PFSK-1 (cell line): ENCODE results near the gene GLP1R.

Source experiments
- FOXP2 ChIP-seq: optimal IDR thresholded peaks from 2 replicates; pipeline ENCODE3; 2011; ENCODE audit warnings: borderline replicate concordance, control low read depth, inconsistent platforms; ENCODE audit not compliant: insufficient read depth; ENCODE audit errors: extremely low read length, extremely low read depth
- POLR2AphosphoS5 ChIP-seq: IDR thresholded peaks from 2 replicates; pipeline ENCODE4 v1.6.1; 2012; ENCODE audit warnings: low read depth, mild to moderate bottlenecking, control low read depth, low read length, moderate library complexity
- SIN3A ChIP-seq: IDR thresholded peaks from 2 replicates; pipeline ENCODE4 v1.6.1; 2012; ENCODE audit warnings: mild to moderate bottlenecking, low read length, moderate library complexity, borderline replicate concordance; ENCODE audit not compliant: insufficient read depth
- TAF1 ChIP-seq: IDR thresholded peaks from 2 replicates; pipeline ENCODE4 v1.6.1; 2012; ENCODE audit warnings: low read length, control low read depth, borderline replicate concordance; ENCODE audit not compliant: insufficient read depth
- TF ChIP-seq, protein P1 (sequence below), 2 experiments: IDR thresholded peaks; 2 replicates each; pipeline versions ENCODE4 v1.6.1 to v1.8.0; 2011 to 2012; ENCODE audit warnings: low read depth in 2 of 2, low read length in 2 of 2, control low read depth in 1 of 2, inconsistent platforms in 1 of 2, mild to moderate bottlenecking in 1 of 2, moderate library complexity in 1 of 2; ENCODE audit not compliant: insufficient read depth in 1 of 2

GLP1R gene

GRCh38 chr6:39053854-39054576, 5.4 kb downstream of the GLP1R start:
- no peak for TF ChIP-seq POLR2AphosphoS5

GRCh38 chr6:39054577-39055142, 6.1 kb downstream of the GLP1R start:
- TF ChIP-seq, protein P1, sequence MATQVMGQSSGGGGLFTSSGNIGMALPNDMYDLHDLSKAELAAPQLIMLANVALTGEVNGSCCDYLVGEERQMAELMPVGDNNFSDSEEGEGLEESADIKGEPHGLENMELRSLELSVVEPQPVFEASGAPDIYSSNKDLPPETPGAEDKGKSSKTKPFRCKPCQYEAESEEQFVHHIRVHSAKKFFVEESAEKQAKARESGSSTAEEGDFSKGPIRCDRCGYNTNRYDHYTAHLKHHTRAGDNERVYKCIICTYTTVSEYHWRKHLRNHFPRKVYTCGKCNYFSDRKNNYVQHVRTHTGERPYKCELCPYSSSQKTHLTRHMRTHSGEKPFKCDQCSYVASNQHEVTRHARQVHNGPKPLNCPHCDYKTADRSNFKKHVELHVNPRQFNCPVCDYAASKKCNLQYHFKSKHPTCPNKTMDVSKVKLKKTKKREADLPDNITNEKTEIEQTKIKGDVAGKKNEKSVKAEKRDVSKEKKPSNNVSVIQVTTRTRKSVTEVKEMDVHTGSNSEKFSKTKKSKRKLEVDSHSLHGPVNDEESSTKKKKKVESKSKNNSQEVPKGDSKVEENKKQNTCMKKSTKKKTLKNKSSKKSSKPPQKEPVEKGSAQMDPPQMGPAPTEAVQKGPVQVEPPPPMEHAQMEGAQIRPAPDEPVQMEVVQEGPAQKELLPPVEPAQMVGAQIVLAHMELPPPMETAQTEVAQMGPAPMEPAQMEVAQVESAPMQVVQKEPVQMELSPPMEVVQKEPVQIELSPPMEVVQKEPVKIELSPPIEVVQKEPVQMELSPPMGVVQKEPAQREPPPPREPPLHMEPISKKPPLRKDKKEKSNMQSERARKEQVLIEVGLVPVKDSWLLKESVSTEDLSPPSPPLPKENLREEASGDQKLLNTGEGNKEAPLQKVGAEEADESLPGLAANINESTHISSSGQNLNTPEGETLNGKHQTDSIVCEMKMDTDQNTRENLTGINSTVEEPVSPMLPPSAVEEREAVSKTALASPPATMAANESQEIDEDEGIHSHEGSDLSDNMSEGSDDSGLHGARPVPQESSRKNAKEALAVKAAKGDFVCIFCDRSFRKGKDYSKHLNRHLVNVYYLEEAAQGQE (IDR thresholded peaks at IDR 0.05; ENCODE audit: insufficient read depth in 1 of 2, low read depth in 2 of 2, low read length in 2 of 2): no peak
- no peak for TF ChIP-seq SIN3A
- TF ChIP-seq TAF1: no peak
- TF ChIP-seq FOXP2: no peak
- TF ChIP-seq POLR2AphosphoS5: no peak

GRCh38 chr6:39055661-39056060, 7.1 kb downstream of the GLP1R start:
- TF ChIP-seq SIN3A (no peak), FOXP2 (no peak), POLR2AphosphoS5 (no peak), TAF1 (no peak)
- TF ChIP-seq, protein P1 (IDR thresholded peaks at IDR 0.05; ENCODE audit: insufficient read depth in 1 of 2, low read depth in 2 of 2, low read length in 2 of 2): no peak

- TF ChIP-seq FOXP2: no peak
- no peak for TF ChIP-seq SIN3A
- no peak for TF ChIP-seq TAF1
- no peak for TF ChIP-seq POLR2AphosphoS5
- TF ChIP-seq, protein P1 (IDR thresholded peaks at IDR 0.05; ENCODE audit: insufficient read depth in 1 of 2, low read depth in 2 of 2, low read length in 2 of 2): no peak
Observed at GRCh38 chr6:39056191-39056590, 7.6 kb downstream of the GLP1R start.

DNA sequence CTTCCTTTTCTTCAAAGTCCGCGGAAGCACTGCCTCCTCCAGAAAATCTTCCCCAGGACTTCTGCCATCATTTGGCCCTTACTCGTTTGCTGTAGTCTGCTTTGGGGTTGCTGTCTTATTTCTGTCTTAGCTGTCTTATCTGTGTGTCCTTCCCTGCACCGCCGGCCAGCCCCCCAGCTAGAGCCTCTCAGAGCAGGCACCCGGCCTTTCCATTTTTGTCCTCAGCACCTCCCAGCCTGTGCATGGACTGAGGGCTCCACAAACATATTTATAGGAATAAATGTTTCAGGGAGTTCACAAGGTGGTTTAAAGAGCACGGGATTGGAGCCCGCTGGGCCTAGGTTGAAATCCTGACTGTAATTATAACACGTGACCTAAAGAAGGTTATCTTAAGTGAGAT, 8.1 kb downstream of the GLP1R start:
- TF ChIP-seq POLR2AphosphoS5 (no peak), TAF1 (no peak), SIN3A (no peak), FOXP2 (no peak)
- TF ChIP-seq, protein P1 (IDR thresholded peaks at IDR 0.05; ENCODE audit: insufficient read depth in 1 of 2, low read depth in 2 of 2, low read length in 2 of 2): no peak
